ENCODE measurements around the gene GNG14. TPM values are rescaled to one million over a fixed set of nuclear protein-coding genes. Genes with fewer than 3 reads are reported as not detected.

The GNG14 gene
- total RNA-seq, 4 donors from 2014 or later, result not detected

DNA sequence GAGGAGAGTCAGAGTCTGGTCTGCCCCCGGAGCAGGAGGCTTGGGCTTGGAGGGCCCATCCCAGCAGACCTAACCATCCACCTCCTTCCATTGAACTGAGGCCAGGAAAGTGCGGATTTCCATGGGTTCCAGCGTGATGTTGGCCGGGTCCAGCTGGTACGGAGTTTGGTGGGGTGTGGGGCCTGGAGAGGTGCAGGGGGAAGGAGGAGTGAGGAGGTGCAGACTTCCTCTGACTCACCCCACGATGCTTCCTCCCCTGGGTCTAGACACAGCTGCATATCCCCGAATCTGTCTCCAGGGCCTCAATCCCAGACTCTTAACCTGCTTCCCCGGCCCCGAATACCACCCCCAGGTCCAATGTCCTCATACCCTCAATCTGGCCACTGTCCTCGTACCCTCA lies 41.2 kb upstream of the GNG14 start:
- intact Hi-C loops (cut with DNase I), result no loop called here
- no peak for TF ChIP-seq POLR2A (IDR thresholded peaks at IDR 0.05; ENCODE audit: low read depth)
- TF ChIP-seq, protein P1, sequence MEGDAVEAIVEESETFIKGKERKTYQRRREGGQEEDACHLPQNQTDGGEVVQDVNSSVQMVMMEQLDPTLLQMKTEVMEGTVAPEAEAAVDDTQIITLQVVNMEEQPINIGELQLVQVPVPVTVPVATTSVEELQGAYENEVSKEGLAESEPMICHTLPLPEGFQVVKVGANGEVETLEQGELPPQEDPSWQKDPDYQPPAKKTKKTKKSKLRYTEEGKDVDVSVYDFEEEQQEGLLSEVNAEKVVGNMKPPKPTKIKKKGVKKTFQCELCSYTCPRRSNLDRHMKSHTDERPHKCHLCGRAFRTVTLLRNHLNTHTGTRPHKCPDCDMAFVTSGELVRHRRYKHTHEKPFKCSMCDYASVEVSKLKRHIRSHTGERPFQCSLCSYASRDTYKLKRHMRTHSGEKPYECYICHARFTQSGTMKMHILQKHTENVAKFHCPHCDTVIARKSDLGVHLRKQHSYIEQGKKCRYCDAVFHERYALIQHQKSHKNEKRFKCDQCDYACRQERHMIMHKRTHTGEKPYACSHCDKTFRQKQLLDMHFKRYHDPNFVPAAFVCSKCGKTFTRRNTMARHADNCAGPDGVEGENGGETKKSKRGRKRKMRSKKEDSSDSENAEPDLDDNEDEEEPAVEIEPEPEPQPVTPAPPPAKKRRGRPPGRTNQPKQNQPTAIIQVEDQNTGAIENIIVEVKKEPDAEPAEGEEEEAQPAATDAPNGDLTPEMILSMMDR (IDR thresholded peaks at IDR 0.05), result no peak
- TF ChIP-seq POLR2AphosphoS5 (IDR thresholded peaks at IDR 0.05), result no peak
- TF ChIP-seq EP300 (IDR thresholded peaks at IDR 0.05), result no peak

DNA sequence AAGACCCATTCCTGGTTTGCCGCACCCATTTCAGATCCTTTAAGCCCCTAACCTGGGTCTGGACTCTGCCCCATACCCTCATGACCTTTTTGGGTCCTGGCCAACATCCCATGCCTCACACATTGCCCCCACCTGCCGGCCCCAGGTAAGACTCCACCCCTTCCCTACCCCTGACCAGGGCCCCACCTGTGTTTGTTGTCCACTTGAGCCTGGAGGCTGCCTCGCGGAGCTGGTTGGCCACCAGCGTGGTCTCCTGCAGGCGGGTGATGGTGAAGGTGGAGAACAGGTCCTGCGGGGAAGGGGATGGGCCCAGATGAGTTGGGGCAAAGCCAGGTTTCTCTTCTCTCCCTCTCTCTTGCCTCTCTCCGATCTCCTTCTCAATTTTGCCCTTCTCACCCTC lies 40.8 kb upstream of the GNG14 start:
- H3K36me3 ChIP-seq, result peaks cover 0 to 12% (median 0%) of the 10 kb centered on the region in 4 donors
- H3K4me1 ChIP-seq, result peaks cover 11 to 22% (median 15%) of the 10 kb centered on the region in 4 donors
- TF ChIP-seq, protein P1 (IDR thresholded peaks at IDR 0.05), result no peak
- no peak for TF ChIP-seq EP300 (IDR thresholded peaks at IDR 0.05)
- TF ChIP-seq POLR2AphosphoS5 (IDR thresholded peaks at IDR 0.05), result no peak
- no peak for TF ChIP-seq POLR2A (IDR thresholded peaks at IDR 0.05; ENCODE audit: low read depth)
- H3K27ac ChIP-seq (replicated peaks in 1 of 4), result peak overlapping the region in 3 of 4 donors; percentile 1 to 33 (median 27)
- peak overlapping the region in 3 of 4 donors; percentile 46 to 62 (median 51) for H3K4me3 ChIP-seq
- no peaks in the 10 kb centered on the region for H3K27me3 ChIP-seq
- intact Hi-C loops (cut with DNase I), result no loop called here
- WGBS, result 77% methylated on average over 8 of the region's 8 CpGs
- DNase-seq (ENCODE audit: extremely low spot score), result no peak
- no peaks in the 10 kb centered on the region for H3K9me3 ChIP-seq

More for the DNA sequence above, 41.2 kb upstream of the GNG14 start:
- DNase-seq (ENCODE audit: extremely low spot score), result no peak
- Histone ChIP-seq H3K36me3 (peaks cover 0 to 7% (median 0%) of the 10 kb centered on the region in 4 donors), H3K4me1 (peaks cover 11 to 22% (median 15%) of the 10 kb centered on the region in 4 donors), H3K27ac (replicated peaks in 1 of 4) (no peak overlapping the region), H3K4me3 (no peak overlapping the region), H3K27me3 (no peaks in the 10 kb centered on the region), H3K9me3 (no peaks in the 10 kb centered on the region)
- 86% methylated on average over 10 of the region's 10 CpGs for WGBS

DNA sequence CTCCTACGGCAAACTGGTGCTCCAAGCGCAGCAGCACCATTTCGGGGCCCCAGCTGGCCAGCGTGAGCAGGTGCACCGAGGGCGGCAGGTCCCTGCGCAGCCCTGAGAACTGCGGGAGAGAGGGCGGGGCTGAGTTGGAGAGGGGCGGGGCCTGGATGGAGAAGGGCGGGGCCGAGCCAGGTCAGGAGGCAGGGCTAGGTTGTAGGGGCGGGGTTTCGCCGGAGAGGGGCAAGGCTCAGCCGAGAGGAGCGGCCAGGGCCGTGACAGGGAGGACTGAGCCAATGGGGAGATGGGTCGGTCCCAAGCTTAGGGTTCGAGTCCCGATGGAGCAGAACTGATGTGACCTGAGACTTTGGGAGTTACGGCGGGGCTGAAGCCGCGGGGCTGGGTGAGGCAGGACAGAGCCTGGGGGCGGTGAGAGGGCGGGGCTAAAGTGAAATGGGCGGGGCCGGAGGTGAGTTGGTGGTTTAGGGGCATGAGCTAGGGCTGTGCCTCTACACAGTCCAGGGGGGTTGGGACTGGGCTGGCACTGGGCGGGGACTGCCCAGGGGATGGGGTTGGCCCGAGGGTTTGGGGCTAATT lies 40.2 kb upstream of the GNG14 start:
- 7% methylated on average over 27 of the region's 31 CpGs for WGBS
- intact Hi-C loops (cut with DNase I), result no loop called here
- Histone ChIP-seq H3K27ac (replicated peaks in 1 of 4) (peak overlapping the region in 3 of 4 donors; percentile 1 to 33 (median 27)), H3K4me3 (peak overlapping the region; percentile 44 to 62 (median 48)), H3K27me3 (no peaks in the 10 kb centered on the region), H3K9me3 (no peaks in the 10 kb centered on the region), H3K36me3 (peaks cover 0 to 18% (median under 1%) of the 10 kb centered on the region in 4 donors), H3K4me1 (peaks cover 11 to 22% (median 15%) of the 10 kb centered on the region in 4 donors)
- no peak for DNase-seq (ENCODE audit: extremely low spot score)
- no peak for TF ChIP-seq POLR2A (IDR thresholded peaks at IDR 0.05; ENCODE audit: low read depth)
- no peak for TF ChIP-seq POLR2AphosphoS5 (IDR thresholded peaks at IDR 0.05)
- TF ChIP-seq, protein P1 (IDR thresholded peaks at IDR 0.05), result no peak
- TF ChIP-seq EP300 (IDR thresholded peaks at IDR 0.05), result no peak

DNA sequence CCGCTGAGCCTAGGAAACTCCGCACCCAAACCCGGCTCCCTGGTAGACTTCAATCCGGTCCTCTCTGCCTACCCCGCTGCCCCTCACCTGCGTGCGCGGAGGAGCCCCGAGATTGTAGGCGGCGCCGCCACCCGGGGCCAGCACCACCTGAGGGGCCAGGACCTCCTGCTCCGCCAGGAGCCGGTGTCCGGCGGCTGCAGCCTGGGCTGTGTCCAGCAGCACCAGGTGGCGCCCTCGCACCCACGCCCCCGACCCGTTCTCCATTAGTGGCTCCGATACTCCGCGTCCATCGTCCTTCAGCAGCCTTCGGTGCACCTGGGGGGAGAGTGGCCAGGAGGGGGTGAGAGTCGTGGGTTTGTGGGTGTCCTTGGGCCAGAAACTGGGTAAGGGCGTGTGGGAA lies 39.7 kb upstream of the GNG14 start:
- no peaks in the 10 kb centered on the region for H3K27me3 ChIP-seq
- DNase-seq (ENCODE audit: extremely low spot score), result no peak
- no peaks in the 10 kb centered on the region for H3K9me3 ChIP-seq
- 14% methylated on average over 21 of the region's 29 CpGs for WGBS
- intact Hi-C loops (cut with DNase I), result no loop called here
- H3K4me3 ChIP-seq, result peak overlapping the region; percentile 44 to 62 (median 48)
- no peak for TF ChIP-seq POLR2A (IDR thresholded peaks at IDR 0.05; ENCODE audit: low read depth)
- TF ChIP-seq, protein P1 (IDR thresholded peaks at IDR 0.05), result peak; percentile 22 to 40 (median 25)
- peaks cover 11 to 22% (median 15%) of the 10 kb centered on the region in 4 donors for H3K4me1 ChIP-seq
- H3K36me3 ChIP-seq, result peaks cover 0 to 20% (median 2%) of the 10 kb centered on the region in 4 donors
- H3K27ac ChIP-seq (replicated peaks in 1 of 4), result peak overlapping the region in 1 of 4 donors; percentile 33

Data from esophagus muscularis mucosa (tissue), 4 donors.